NCI-H2196 (cell line): ENCODE data around the gene NHSL2.

Source experiments
- DNase-seq: peaks from one replicate; lab custom pipeline; 2025; ENCODE audit not compliant: unreplicated experiment; lab: John Stamatoyannopoulos, UW

The NHSL2 gene

DNA sequence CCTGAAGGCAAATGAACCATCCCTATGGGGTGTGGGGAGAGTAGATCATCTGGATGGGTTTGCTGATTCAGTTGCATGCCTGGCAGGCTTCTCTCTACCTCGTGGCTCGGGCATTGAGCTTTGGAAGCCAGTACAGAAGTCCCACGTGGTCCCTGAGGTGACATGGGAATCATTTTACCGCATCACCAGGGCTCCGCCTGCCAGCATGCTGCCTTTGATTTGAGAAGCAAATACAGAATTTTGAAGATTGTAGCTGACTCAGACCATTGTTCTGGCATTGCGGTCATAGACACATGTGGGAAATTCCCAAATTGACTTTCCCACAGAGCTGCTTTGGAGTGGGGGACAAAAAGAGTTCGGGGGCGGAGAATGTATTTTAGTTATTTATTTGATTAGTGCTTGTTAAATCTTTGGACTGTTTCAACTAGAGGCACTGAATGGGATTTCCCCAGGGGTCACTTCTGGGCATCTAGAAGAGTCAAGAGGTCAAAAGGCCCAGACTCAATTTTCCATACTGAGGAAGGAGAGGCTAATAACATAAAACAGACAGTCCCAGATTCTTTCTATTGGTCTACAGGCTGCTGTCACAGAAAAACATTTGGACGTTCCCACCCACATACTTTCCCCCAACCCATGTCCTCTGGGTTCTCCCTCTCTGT is 79.3 kb downstream of the NHSL2 start:
- DNase-seq, result no peak

DNA sequence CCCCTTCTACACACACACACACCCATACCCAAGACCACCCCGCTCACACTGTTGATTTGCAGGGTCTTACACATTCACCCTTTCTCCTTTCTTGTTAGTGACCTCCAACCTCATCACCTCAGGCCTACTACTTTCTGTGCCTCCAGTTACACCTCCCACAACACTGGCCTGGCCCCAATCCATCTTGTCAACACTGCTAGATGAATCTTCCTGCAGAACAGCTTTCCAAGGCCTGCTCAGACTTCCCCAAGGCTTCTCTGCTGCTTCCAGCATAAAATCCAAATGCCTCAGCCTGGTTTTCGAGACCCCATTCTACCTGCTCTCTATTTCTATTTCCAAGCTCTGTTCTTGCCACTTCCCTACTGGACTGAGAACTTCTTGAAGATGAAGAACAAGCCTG is 79.9 kb downstream of the NHSL2 start:
- DNase-seq, result no peak

DNA sequence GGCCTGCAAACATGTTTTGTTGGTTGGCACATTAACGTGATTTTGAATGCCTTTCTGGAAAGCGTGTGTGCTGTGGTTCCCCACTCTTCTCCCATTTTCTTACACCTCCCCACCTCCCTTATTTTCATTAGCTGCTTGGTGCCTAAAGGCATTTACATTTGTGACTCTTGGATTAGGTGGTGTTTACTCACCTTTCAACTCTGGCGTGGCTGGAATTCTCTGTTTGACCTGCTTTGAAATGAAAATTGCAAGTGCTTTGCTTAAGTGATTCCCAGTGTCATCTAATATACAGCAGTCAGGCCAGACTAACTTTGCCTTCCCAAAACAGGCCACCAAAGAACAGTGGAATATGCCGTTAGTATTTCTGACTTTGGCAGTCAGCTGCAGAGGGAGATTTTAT is 80.5 kb downstream of the NHSL2 start:
- no peak for DNase-seq

DNA sequence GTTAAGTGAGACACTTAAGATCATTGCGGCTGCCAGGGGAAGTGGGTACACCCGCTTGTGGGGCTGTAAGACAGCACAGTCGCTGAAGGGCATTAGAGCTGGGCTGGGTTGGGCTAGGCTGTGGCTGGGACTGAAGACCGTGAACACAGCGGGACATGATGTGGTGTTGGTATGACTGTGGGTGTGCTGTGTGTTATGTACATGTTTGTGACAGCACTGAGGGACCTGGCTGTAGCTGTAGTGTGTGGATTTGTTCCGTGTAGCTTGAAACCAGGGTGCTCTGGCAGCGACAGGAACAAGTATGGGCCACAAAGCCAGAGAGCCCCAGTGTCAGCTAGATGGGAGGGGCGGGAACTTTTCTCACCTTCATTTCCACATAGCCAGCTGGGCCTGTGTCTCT is 82.1 kb downstream of the NHSL2 start:
- DNase-seq, result no peak

DNA sequence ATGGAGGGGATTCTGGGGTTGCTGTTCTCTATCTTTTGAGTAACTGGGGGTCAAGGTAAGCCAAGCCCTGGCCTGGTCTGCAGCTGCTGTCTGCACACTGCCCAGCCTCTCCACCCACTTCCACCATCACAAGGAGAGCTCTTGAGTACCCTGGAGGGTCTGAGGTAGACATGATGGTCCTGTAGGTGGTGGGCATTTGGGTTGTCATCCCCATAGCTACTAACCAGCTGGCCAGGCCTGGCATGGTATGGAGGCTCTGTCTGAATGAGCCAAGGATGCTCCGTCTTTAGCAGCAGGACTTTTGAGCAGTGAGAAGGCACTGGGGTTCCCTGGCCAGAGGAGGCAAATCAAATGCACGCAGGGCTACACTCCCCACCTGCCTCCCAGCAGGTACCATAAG is 82.7 kb downstream of the NHSL2 start:
- no peak for DNase-seq

DNA sequence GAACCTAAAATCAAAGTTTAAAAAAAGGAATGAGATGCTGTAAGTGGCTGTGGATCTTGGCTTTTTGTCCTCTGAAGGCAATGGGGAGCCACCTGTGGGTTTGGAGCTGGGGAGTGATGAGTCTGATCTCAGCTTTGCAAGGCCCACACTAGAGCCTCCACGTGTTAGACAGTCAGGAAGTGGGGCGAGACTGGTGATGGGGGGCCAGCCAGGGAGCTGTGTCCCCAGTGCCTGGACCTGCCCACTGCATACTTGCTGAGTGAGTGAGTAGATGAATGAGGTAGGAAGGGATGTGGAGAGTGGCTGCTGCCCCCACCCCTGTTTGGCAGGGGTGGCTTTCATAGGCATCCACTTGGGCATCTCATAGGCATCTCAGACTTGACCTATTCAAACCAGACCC is 84.0 kb downstream of the NHSL2 start:
- no peak for DNase-seq

DNA sequence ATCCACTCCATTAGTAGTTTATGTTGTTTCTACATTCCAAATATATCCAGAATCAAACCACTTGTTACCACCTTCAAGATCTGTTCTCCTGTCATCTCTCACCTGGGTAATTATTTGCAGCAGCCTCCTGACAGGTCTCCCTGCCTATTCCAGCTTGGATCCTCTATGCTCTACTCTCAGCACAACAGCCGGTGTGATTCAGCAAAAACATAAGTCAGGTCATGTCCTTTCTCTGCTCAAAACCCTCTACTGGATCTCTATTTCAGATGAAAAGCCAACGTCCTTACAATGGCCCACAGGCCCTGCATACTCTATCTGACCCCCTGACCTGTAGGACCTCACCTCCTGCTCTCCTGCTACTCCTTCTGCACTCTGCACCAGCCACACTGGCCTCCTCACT is 84.5 kb downstream of the NHSL2 start:
- no peak for DNase-seq

DNA sequence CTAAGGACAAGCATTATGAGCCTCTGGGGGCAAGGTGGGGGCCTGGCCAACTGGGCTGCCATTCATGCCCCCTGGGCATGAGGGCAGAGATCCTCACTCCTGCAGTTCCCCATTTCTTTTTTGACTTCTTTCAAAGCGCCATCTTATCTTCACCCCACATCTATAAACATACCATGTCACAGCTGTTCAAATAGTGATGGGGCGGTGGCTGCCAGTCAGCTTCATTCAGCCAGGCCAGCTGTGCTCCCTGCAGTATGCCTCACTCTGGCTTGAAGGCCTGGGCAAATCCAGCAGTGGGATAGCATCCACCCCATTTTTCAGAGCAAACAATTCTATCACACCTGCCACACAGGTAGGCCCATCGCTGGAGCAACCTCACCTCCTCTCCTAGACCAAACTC is 85.5 kb downstream of the NHSL2 start:
- DNase-seq, result no peak

DNA sequence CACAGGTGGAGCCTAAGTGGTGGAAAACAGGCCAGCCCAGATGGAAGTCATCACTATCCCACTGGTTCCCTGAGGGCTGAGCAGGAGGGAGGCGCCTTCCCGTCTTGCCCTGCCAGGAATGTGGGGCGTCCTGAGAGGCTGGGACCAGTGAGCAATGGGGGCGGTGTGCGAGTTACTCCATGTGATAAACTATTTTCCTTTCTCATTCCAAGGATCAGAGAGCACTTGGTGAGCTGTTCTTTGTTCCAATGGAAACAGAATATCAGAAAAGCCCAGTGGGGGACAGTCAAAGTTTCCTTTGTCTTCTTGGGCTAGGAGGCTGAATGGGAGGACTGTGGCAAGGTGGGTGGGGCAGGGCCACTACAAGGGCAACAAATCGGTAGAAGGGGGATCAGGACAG is 86.2 kb downstream of the NHSL2 start:
- no peak for DNase-seq

DNA sequence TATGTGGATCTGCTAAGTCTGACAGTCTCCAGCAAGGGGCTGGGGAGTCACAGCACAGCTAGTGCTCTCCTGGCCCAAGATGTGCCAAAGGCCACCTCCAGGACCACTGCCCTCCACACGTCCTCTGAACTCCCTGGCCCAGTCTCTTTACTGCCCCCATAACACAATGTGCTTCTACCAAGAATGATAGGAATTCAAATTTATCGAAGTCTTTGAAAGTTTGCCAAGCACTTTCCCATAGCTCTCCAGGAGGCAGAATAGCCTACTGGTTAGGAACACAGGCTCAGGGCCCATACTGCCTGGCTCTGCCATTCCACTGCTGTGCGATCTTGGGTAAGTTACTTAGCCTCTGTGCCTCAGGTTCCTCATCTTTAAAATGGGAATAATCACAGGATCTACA is 86.7 kb downstream of the NHSL2 start:
- no peak for DNase-seq

DNA sequence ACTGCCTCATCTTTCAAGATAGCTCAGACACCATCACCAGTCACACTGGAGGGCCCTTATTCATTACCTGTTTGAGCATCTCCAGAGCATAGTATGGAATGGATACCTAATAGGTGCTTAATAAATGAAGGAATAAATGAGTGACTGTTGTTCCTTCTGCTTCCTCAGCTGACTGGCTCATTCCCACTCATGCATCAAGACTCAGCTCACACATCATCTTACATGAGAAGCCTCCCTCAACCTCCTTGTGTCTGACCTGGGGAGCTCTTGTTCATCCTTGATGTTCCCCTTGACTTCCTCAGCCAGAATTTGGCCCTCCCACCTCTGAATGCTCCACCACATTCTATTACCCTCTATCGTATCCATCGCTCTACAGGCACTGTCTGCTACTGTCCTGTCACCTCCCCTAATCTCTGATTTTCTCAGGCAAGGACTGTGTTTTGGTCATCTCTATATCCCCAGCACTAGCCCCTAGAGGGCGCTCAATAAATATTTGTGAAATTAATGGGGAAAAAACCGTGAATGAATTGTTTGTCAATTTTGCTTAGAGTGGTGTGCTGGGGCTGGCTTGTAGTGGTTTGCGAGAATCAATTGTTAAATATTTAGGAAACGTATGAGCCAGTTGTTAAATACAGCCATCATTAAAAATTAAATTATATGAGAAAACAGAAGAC is 88.3 kb downstream of the NHSL2 start:
- DNase-seq, result peak; percentile 36

DNA sequence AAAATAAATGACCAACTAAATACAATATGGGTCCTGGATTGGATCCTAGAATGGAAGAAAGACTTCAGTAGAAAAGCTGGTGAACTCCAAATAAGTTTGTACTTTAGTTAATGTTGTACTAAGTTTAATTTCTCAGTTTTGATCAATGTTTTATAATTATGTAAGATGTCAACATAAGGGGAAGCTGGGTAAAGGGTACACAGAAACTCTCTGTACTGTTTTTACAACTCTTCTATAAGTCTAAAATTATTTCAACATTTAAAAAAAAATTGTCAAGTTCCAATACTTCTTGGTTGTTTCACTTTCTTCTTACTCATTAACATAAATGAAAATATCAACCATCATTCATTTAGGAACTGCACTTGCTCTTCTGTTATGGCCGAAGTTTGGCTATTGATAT is 88.9 kb downstream of the NHSL2 start:
- DNase-seq, result no peak

DNA sequence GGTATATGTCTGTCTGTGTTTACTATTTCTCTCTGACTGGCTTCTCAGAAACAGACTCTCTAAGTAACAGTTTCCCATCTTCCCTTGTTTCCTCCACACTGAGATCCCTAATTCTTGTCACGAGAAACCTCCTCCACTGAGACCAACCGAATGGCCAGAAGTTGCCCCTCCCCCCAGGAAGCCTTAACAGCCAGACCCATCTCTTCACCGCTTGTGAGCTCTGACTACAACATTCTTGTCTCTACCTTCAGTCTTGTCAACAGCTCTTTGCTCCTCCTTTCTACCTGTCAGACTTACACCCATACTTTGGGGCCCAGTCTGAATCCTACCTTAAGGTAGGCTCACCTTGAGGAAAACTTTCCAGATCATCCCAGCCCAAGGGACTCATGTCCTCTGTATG is 90.8 kb downstream of the NHSL2 start:
- DNase-seq, result no peak

DNA sequence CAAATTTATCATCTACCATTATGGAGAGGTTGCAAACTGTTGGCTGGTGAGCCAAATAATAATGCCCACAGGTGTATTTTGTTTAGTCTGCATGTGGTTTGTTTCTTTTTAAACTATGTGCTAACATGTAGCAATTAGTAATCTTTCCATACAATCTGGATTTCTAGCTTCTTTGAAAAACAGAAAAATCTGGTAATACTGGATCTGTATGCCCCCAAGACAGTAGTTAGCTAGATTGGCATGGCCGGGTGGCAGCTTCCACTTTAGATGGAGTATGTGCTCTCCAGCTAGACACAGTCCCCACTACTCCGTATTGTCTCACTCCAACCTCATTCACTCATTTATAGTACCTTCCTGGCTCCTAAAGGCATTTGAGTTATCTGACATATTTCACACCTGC is 91.3 kb downstream of the NHSL2 start:
- DNase-seq, result no peak

DNA sequence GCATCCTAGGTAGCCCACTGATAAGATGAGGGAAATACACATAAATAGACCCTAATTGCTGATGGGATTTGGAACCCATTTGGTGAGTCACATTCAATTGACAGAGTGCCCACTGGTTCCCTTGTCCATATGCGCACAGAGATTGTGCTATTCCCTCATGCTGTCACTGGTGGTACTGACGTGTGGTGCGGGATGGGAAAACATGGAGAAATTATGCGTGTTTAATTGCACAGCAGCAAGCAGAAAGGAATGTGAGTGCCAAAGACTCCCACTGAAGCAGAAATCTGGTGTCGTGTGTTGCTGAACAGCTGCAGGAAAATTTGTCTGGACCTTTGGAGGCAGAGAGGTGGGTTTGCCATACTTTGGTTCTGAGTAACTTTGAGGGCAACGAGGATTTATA is 92.2 kb downstream of the NHSL2 start:
- DNase-seq, result no peak

DNA sequence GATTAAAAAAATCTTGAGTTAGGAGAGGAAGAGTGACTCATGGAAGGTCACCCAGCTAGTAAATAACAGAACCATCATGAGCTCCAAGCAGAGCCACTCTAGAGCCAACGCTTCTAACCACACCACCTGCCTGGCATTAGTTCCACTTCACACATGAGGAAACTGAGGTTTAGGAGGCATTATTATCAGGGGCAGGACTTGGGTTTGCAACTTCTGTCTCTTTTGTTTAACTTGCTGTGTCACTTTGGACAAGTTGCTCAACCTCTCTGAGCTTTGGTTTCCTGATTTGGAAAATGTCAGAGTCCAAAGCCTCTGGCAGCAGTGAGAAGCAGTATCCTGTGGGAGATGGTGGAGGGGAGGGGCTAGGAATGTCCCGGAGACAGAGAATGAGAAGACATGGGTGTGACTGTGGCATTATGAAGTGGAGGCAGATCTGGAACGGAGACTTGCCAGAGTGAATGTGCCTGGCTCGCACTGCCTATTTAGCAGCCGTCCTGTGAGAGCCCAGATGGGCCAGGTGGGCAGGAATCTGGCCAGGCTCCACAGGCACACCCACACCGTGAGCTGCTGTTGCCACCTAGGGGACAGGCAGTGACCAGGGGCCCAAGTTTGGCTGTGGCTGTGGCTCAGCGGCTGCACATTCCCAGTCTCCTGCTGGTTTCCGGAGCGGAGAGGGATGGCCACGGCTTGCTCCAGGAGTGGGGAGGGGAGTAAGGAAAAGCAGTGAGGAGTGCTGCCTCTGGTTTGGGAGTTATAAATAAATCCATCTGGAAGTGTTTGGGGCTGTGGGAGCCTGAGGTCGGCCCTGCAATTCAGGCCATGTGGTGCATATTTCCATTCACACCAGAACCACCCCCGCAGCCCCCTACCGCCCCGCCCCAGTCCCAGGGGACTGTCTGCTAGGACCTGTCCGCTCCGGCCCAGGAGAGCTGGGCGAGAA is 93.4 kb downstream of the NHSL2 start:
- no peak for DNase-seq

DNA sequence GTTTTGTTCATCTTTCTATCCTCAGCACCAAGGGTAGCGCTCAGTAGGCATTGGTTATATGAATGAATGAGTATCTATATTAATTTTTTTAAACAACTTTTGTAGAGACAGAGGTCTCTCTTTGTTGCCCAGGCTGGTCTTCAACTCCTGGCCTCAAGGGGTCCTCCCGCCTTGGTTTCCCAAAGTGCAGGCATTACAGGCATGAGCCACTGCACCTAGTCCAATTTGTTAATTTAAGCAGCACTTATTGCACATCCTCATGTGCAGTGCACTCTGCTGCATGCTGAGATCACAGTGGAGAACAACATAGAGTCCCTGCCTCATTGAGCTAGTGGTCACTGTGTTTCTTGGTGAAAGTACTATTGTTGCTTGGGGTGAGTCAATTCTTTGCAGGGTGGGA is 94.4 kb downstream of the NHSL2 start:
- no peak for DNase-seq

DNA sequence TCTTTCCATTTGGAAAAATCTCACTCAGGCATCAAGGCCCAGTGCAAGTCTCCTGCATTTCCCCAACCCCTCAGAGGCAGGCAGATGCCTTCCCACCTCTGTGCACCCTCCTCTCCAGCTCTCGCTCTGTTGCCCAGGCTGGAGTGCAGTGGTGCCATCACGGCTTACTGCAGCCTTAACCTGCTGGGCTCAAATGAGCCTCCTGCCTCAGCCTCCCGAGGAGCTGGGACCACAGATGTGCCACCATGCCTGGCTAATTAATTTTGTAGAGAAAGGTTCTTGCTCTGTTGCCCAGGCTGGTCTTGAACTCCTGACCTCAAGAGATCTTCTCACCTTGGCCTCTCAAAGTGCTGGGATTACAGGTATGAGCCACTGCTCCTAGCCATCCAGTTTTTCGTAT is 95.8 kb downstream of the NHSL2 start:
- DNase-seq, result no peak

DNA sequence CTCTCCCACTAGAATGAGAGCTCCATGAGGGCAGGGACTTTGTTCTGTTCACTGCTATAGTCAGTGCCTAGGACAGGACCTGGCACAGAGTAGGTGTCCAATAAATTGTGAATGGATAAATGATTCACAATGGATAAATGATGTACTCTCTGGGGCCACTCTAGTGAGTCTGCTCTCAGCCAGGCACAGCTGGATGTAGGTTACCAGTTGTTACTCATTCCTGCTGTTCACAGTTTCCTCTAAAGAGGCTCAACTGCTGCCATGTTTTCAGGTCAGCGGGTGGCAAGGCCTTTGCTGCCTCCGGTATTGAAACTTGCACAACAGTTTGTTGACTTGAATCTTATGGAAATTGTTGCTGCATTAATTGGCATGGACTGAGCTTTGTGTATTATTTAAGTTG is 99.1 kb downstream of the NHSL2 start:
- DNase-seq, result no peak

DNA sequence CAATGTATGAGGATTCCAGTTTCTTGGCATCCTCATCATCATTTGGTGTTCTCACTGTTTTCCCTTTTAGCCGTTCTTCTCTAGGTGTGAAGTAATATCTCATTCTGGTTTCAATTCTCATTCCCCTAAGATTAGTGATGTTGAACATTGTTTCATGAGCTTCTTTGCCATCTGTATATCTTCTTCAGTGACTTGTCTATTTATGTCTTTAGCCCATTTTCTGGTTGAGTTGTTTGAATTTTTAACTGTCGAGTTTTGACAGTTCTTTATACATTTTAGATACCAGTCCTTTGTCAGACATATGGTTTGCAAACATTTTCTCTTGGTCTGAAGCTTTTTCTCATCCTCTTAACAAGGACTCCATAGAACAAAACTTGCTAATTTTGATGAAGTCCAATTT is 101.1 kb downstream of the NHSL2 start:
- DNase-seq, result no peak

DNA sequence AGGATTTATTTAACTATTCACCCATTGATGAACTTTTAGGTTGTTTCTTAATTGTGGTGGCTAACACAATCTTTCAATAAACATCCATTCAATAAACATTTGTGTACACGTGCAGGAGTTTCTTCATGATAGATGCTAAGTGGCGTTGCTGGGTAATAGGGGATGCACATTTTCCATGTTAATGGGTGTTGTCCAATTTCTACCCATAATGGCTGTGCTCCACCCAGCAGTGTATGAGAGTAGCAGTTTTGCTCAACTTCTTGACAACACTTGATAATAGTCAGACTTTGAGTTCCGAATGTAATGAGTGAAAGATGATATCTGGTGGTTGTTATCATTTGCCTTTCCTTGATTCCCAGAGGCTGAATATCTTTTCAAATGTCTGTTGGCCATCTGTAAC is 104.7 kb downstream of the NHSL2 start:
- no peak for DNase-seq
